ENCODE results near the gene PNPLA7. TPM values are rescaled to one million over a fixed set of nuclear protein-coding genes. Genes with fewer than 3 reads are reported as not detected.

PNPLA7 gene
- total and polyA plus RNA-seq, 2 of the 4 experiments (the other 2 are of a cell fraction) = under 0.01 to 0.89 TPM

GRCh38 chr9:137581361-137582285 lies 31.4 kb upstream of the PNPLA7 start (continued):
- TF ChIP-seq RAD21 (IDR thresholded peaks at IDR 0.05; ENCODE audit: low read length) = no peak

GRCh38 chr9:137580954-137581322 lies 30.7 kb upstream of the PNPLA7 start:
- Histone ChIP-seq H2AFZ (replicated peaks; ENCODE audit: low read length, poor library complexity) (no peak overlapping the region), H2BK5ac (ENCODE audit: low read depth, low read length, poor library complexity, severe bottlenecking) (no peak overlapping the region), H2AK5ac (ENCODE audit: low read depth, low read length) (no peak overlapping the region), H3K4me3 (ENCODE audit: insufficient read depth, low read depth, low read length) (no peak overlapping the region), H3K9me1 (ENCODE audit: insufficient read depth, low read length) (peaks cover 14% of the 10 kb centered on the region; the same call in 1 of the 2 replicates), H3K4me2 (ENCODE audit: low read depth, low read length) (no peak overlapping the region), H2BK20ac (ENCODE audit: low read depth, low read length) (no peak overlapping the region), H3K23ac (ENCODE audit: low read depth, low read length) (no peak overlapping the region), H3K27me3 (ENCODE audit: control insufficient read depth, insufficient read depth, low read length) (no peaks in the 10 kb centered on the region), H2BK15ac (ENCODE audit: low read depth, low read length) (no peak overlapping the region), H2BK120ac (ENCODE audit: low read depth, low read length) (no peak overlapping the region), H2AK9ac (replicated peaks; ENCODE audit: low read depth, low read length, poor library complexity) (peak overlapping the region; percentile 63), H3K56ac (ENCODE audit: extremely low read depth, insufficient read depth, low read length) (no peak overlapping the region), H3K4ac (ENCODE audit: low read depth, low read length) (no peak overlapping the region), H3K4me1 (ENCODE audit: control insufficient read depth, insufficient read depth, low read length) (peaks cover 6% of the 10 kb centered on the region), H3K9ac (ENCODE audit: low read depth, low read length) (no peak overlapping the region), H3K79me1 (ENCODE audit: low read depth in 1 of 2, low read length in 2 of 2) (peaks cover 16 to 44% of the 10 kb centered on the region in 2 experiments), H3K36me3 (ENCODE audit: control insufficient read depth, insufficient read depth, low read length) (peaks cover 29% of the 10 kb centered on the region), H3K18ac (ENCODE audit: low read depth, low read length) (no peak overlapping the region), H4K8ac (ENCODE audit: low read depth in 2 of 2, low read length in 2 of 2) (no peak overlapping the region), H4K20me1 (ENCODE audit: insufficient read depth, low read length) (peaks cover 16% of the 10 kb centered on the region), H4K5ac (ENCODE audit: low read depth, low read length) (no peak overlapping the region), H3K9me3 (ENCODE audit: control insufficient read depth, insufficient read depth, low read length) (no peaks in the 10 kb centered on the region), H3K27ac (ENCODE audit: insufficient read depth, low read length) (no peak overlapping the region), H4K91ac (ENCODE audit: insufficient read depth, low read depth, low read length) (no peak overlapping the region), H3K14ac (replicated peaks; ENCODE audit: low read depth, low read length) (no peak overlapping the region)
- intact Hi-C loops (cut with micrococcal nuclease) (no loop called here), dilution Hi-C loops (cut with HindIII; ENCODE audit: low sequenced_read_pairs, unreplicated experiment) (no loop called here), in situ Hi-C loops (cut with MboI; ENCODE audit: low sequenced_read_pairs) (no loop called here)
- 100% methylated on average over 3 of the region's 4 CpGs; no CpG with 5 or more reads in 1 of the 2 experiments for WGBS, 2 experiments (ENCODE audit: extremely low coverage in 2 of 2, insufficient read length in 1 of 2)
- CTCF ChIA-PET = no interaction called here
- POLR2A ChIA-PET (ENCODE audit: unreplicated experiment) = no interaction called here
- no peak for DNase-seq
- TF ChIP-seq CHD1 (IDR thresholded peaks at IDR 0.05; ENCODE audit: low read depth, low read length) (no peak), MAFK (IDR thresholded peaks at IDR 0.05; ENCODE audit: low read depth, low read length) (peak; percentile 64), RCOR1 (IDR thresholded peaks at IDR 0.05; ENCODE audit: insufficient replicate concordance, low read length) (no peak), RAD21 (IDR thresholded peaks at IDR 0.05; ENCODE audit: low read length) (no peak)
- ATAC-seq (ENCODE audit: low read depth) = no peak
- no TSS peak for BruUV-seq (replicated peaks)

All from IMR-90 (cell line).